ENCODE data around the gene RPL31.
A peak's percentile ranks its signal among the peaks of the same experiment; 100 is the strongest.

RPL31 gene

GRCh38 chr2:100956081-100956480, 46.0 kb upstream of the RPL31 start:
- no peak for TF ChIP-seq ZFP3 (CRISPR knock-in tag; IDR thresholded peaks at IDR 0.05)
- no peak for TF ChIP-seq POU6F1 (CRISPR knock-in tag; IDR thresholded peaks at IDR 0.05; ENCODE audit: borderline replicate concordance, low read depth)
- TF ChIP-seq RARB (CRISPR knock-in tag; IDR thresholded peaks at IDR 0.05), result no peak
- TF ChIP-seq ISL1 (CRISPR knock-in tag; IDR thresholded peaks at IDR 0.05), result no peak
- no peak for TF ChIP-seq PPARA (CRISPR knock-in tag; IDR thresholded peaks at IDR 0.05; ENCODE audit: borderline replicate concordance)
- no peak for TF ChIP-seq BACH2 (CRISPR knock-in tag; IDR thresholded peaks at IDR 0.05; ENCODE audit: borderline replicate concordance)
- TF ChIP-seq PATZ1 (CRISPR knock-in tag; IDR thresholded peaks at IDR 0.05; ENCODE audit: borderline replicate concordance), result no peak
- TF ChIP-seq ZNF70 (CRISPR knock-in tag; IDR thresholded peaks at IDR 0.05), result no peak
- no peak for TF ChIP-seq ARNTL (CRISPR knock-in tag; IDR thresholded peaks at IDR 0.05; ENCODE audit: borderline replicate concordance, low read depth)
- no peak for TF ChIP-seq TSHZ2 (CRISPR knock-in tag; IDR thresholded peaks at IDR 0.05)
- TF ChIP-seq GLIS3 (CRISPR knock-in tag; IDR thresholded peaks at IDR 0.05), result no peak
- no peak for TF ChIP-seq ZNF565 (CRISPR knock-in tag; conservative IDR thresholded peaks at IDR 0.05; ENCODE audit: low read depth)
- TF ChIP-seq OSR1 (CRISPR knock-in tag; IDR thresholded peaks at IDR 0.05), result no peak
- TF ChIP-seq ZNF8 (CRISPR knock-in tag; IDR thresholded peaks at IDR 0.05), result no peak
- TF ChIP-seq SNAI2 (CRISPR knock-in tag; IDR thresholded peaks at IDR 0.05), result no peak
- TF ChIP-seq CSDC2 (CRISPR knock-in tag; IDR thresholded peaks at IDR 0.05), result no peak
- TF ChIP-seq CSRNP3 (CRISPR knock-in tag; IDR thresholded peaks at IDR 0.05), result no peak
- TF ChIP-seq TCF4 (CRISPR knock-in tag; IDR thresholded peaks at IDR 0.05; ENCODE audit: borderline replicate concordance), result no peak
- no peak for TF ChIP-seq TOX (CRISPR knock-in tag; IDR thresholded peaks at IDR 0.05; ENCODE audit: borderline replicate concordance)
- no peak for TF ChIP-seq ZFP30 (CRISPR knock-in tag; IDR thresholded peaks at IDR 0.05)
- ATAC-seq, result no peak

GRCh38 chr2:100957996-100958653, 44.0 kb upstream of the RPL31 start:
- ATAC-seq, result peak; percentile 60

More at GRCh38 chr2:100957996-100958653, 44.0 kb upstream of the RPL31 start:
- TF ChIP-seq PATZ1 (CRISPR knock-in tag; IDR thresholded peaks at IDR 0.05; ENCODE audit: borderline replicate concordance) (no peak), ZC3H10 (CRISPR knock-in tag; IDR thresholded peaks at IDR 0.05) (no peak), ESRRG (CRISPR knock-in tag; IDR thresholded peaks at IDR 0.05) (no peak), CSDC2 (CRISPR knock-in tag; IDR thresholded peaks at IDR 0.05) (no peak), RARB (CRISPR knock-in tag; IDR thresholded peaks at IDR 0.05) (no peak), ZNF70 (CRISPR knock-in tag; IDR thresholded peaks at IDR 0.05) (no peak), GLIS3 (CRISPR knock-in tag; IDR thresholded peaks at IDR 0.05) (no peak), TOX (CRISPR knock-in tag; IDR thresholded peaks at IDR 0.05; ENCODE audit: borderline replicate concordance) (no peak)

Data from SK-N-SH treated with all-trans-retinoic acid at 6 μM for 48 hours (cell line).